Activated T-cell treated with anti-CD3 and anti-CD28 coated beads, Interleukin-2, amount 50 U/mL, for 24 hours (primary cell): Measurements from ENCODE around the gene RELT.

Source experiments
- DNase-seq: peaks from one replicate; pipeline ENCODE4 v3.0.0-alpha.2; 2020
- H3K27ac Mint-ChIP-seq: 2 replicates; pipeline ENCODE4 v1.8.0; 2020; ENCODE audit warnings: mild to moderate bottlenecking, mixed read lengths
- H3K27me3 Mint-ChIP-seq: 2 replicates; pipeline ENCODE4 v1.8.0; 2020; ENCODE audit warnings: mixed read lengths
- H3K36me3 Mint-ChIP-seq: 2 replicates; pipeline ENCODE4 v1.8.0; 2020; ENCODE audit warnings: low read depth, mixed read lengths
- H3K4me1 Mint-ChIP-seq: 2 replicates; pipeline ENCODE4 v1.8.0; 2020; ENCODE audit warnings: low read depth, mixed read lengths
- H3K4me3 Mint-ChIP-seq: 2 replicates; pipeline ENCODE4 v1.8.0; 2020; ENCODE audit warnings: mild to moderate bottlenecking, moderate library complexity, mixed read lengths
- H3K9me3 Mint-ChIP-seq: 2 replicates; pipeline ENCODE4 v1.8.0; 2020; ENCODE audit warnings: mixed read lengths

The RELT gene

GRCh38 chr11:73359930-73360742 is 16.1 kb upstream of the RELT start:
- H3K36me3 Mint-ChIP-seq = no peaks in the 10 kb centered on the region

GRCh38 chr11:73360743-73361369 is 15.3 kb upstream of the RELT start:
- Mint-ChIP-seq H3K27me3 (no peaks in the 10 kb centered on the region), H3K4me3 (no peak overlapping the region), H3K27ac (no peak overlapping the region), H3K9me3 (no peaks in the 10 kb centered on the region), H3K36me3 (no peaks in the 10 kb centered on the region), H3K4me1 (peaks cover 4% of the 10 kb centered on the region)
- no peak for DNase-seq

More at GRCh38 chr11:73359930-73360742, 16.1 kb upstream of the RELT start:
- Mint-ChIP-seq H3K4me1 (no peaks in the 10 kb centered on the region), H3K9me3 (no peaks in the 10 kb centered on the region), H3K27ac (no peak overlapping the region), H3K27me3 (no peaks in the 10 kb centered on the region), H3K4me3 (no peak overlapping the region)
- peak; percentile 49 for DNase-seq

- Mint-ChIP-seq H3K4me1 (peaks cover 16% of the 10 kb centered on the region), H3K9me3 (no peaks in the 10 kb centered on the region), H3K36me3 (no peaks in the 10 kb centered on the region), H3K27me3 (no peaks in the 10 kb centered on the region), H3K4me3 (no peak overlapping the region), H3K27ac (no peak overlapping the region)
- no peak for DNase-seq
Measured at GRCh38 chr11:73361953-73362776, 14.0 kb upstream of the RELT start.

GRCh38 chr11:73363147-73363546 is 13.1 kb upstream of the RELT start:
- H3K27ac Mint-ChIP-seq = no peak overlapping the region
- no peak overlapping the region for H3K4me3 Mint-ChIP-seq
- no peaks in the 10 kb centered on the region for H3K9me3 Mint-ChIP-seq
- no peak for DNase-seq
- peaks cover 26% of the 10 kb centered on the region for H3K4me1 Mint-ChIP-seq
- H3K27me3 Mint-ChIP-seq = no peaks in the 10 kb centered on the region
- H3K36me3 Mint-ChIP-seq = no peaks in the 10 kb centered on the region

- H3K27ac Mint-ChIP-seq = peak overlapping the region; percentile 84
- no peaks in the 10 kb centered on the region for H3K36me3 Mint-ChIP-seq
- peaks cover 27% of the 10 kb centered on the region for H3K4me1 Mint-ChIP-seq
- no peak overlapping the region for H3K4me3 Mint-ChIP-seq
- no peaks in the 10 kb centered on the region for H3K9me3 Mint-ChIP-seq
- H3K27me3 Mint-ChIP-seq = no peaks in the 10 kb centered on the region
- no peak for DNase-seq
Measured at GRCh38 chr11:73365352-73366264, 10.6 kb upstream of the RELT start.

- Mint-ChIP-seq H3K36me3 (no peaks in the 10 kb centered on the region), H3K4me3 (no peak overlapping the region), H3K9me3 (no peaks in the 10 kb centered on the region), H3K4me1 (peaks cover 27% of the 10 kb centered on the region), H3K27ac (peak overlapping the region; percentile 84), H3K27me3 (no peaks in the 10 kb centered on the region)
- DNase-seq = peak; percentile 41
Measured at GRCh38 chr11:73366265-73366610, 10.0 kb upstream of the RELT start.

GRCh38 chr11:73366953-73367352 is 9.2 kb upstream of the RELT start:
- Mint-ChIP-seq H3K9me3 (no peaks in the 10 kb centered on the region), H3K27me3 (no peaks in the 10 kb centered on the region), H3K4me3 (no peak overlapping the region), H3K4me1 (peaks cover 27% of the 10 kb centered on the region), H3K27ac (peak overlapping the region; percentile 66), H3K36me3 (no peaks in the 10 kb centered on the region)
- no peak for DNase-seq

- Mint-ChIP-seq H3K9me3 (no peaks in the 10 kb centered on the region), H3K36me3 (no peaks in the 10 kb centered on the region), H3K4me1 (peaks cover 27% of the 10 kb centered on the region), H3K27me3 (no peaks in the 10 kb centered on the region), H3K4me3 (no peak overlapping the region), H3K27ac (peak overlapping the region; percentile 66)
- no peak for DNase-seq
Measured at GRCh38 chr11:73367482-73368024, 8.6 kb upstream of the RELT start.

GRCh38 chr11:73372375-73372993 is 3.7 kb upstream of the RELT start:
- Mint-ChIP-seq H3K4me3 (no peak overlapping the region), H3K4me1 (peaks cover 22% of the 10 kb centered on the region)

GRCh38 chr11:73374151-73374550 is 2.0 kb upstream of the RELT start:
- peaks cover 18% of the 10 kb centered on the region for H3K36me3 Mint-ChIP-seq

More at GRCh38 chr11:73372375-73372993, 3.7 kb upstream of the RELT start:
- no peak for DNase-seq
- Mint-ChIP-seq H3K27me3 (no peaks in the 10 kb centered on the region), H3K9me3 (no peaks in the 10 kb centered on the region), H3K36me3 (peaks cover 7% of the 10 kb centered on the region), H3K27ac (no peak overlapping the region)

GRCh38 chr11:73375830-73376159 is 404 bp upstream of the RELT start:
- Mint-ChIP-seq H3K4me3 (peak overlapping the region; percentile 95), H3K27me3 (no peaks in the 10 kb centered on the region), H3K9me3 (no peaks in the 10 kb centered on the region), H3K27ac (peak overlapping the region; percentile 82), H3K36me3 (peaks cover 24% of the 10 kb centered on the region), H3K4me1 (peaks cover 46% of the 10 kb centered on the region)
- no peak for DNase-seq

More at GRCh38 chr11:73374151-73374550, 2.0 kb upstream of the RELT start:
- Mint-ChIP-seq H3K27ac (no peak overlapping the region), H3K4me3 (no peak overlapping the region), H3K9me3 (no peaks in the 10 kb centered on the region), H3K4me1 (peaks cover 30% of the 10 kb centered on the region), H3K27me3 (no peaks in the 10 kb centered on the region)
- no peak for DNase-seq

GRCh38 chr11:73376803-73377629 is 817 bp downstream of the RELT start:
- peak overlapping the region; percentile 95 for H3K4me3 Mint-ChIP-seq
- H3K27ac Mint-ChIP-seq = peak overlapping the region; percentile 97
- no peaks in the 10 kb centered on the region for H3K9me3 Mint-ChIP-seq
- DNase-seq = peak; percentile 75
- peaks cover 28% of the 10 kb centered on the region for H3K36me3 Mint-ChIP-seq
- no peaks in the 10 kb centered on the region for H3K27me3 Mint-ChIP-seq
- H3K4me1 Mint-ChIP-seq = peaks cover 56% of the 10 kb centered on the region
